Endothelial cell of umbilical vein (primary cell): ENCODE measurements around the gene CTBP1.

Experiments
- CTCF ChIP-seq, 2 donors: IDR thresholded peaks; 1 replicate in 1 of 2; 2 replicates in 1 of 2; pipeline ENCODE4 v1.5.1; 2011; ENCODE audit warnings: low read length in 2 of 2, mild to moderate bottlenecking in 2 of 2, moderate library complexity in 2 of 2, control low read depth in 1 of 2, inconsistent platforms in 1 of 2, low read depth in 1 of 2; ENCODE audit not compliant: insufficient read depth in 1 of 2; ENCODE audit errors: extremely low read depth in 1 of 2
- EZH2 ChIP-seq: IDR thresholded peaks from 2 replicates; pipeline ENCODE4 v1.6.1; 2012; ENCODE audit warnings: borderline replicate concordance, low read depth, mild to moderate bottlenecking, moderate library complexity, low read length, inconsistent platforms; ENCODE audit not compliant: severe bottlenecking
- MAX ChIP-seq: IDR thresholded peaks from 2 replicates; pipeline ENCODE4 v1.6.1; 2011; ENCODE audit not compliant: insufficient read depth, insufficient read length
- MYC ChIP-seq: IDR thresholded peaks from one replicate; pipeline ENCODE4 v1.6.1; 2011; ENCODE audit warnings: mild to moderate bottlenecking, low read depth, low read length
- POLR2A ChIP-seq: IDR thresholded peaks from 2 replicates; pipeline ENCODE4 v1.6.1; 2012; ENCODE audit warnings: low read depth, mild to moderate bottlenecking, control low read depth, low read length

GRCh38 chr4:1294424-1294823 is 45.5 kb upstream of the CTBP1 start:
- TF ChIP-seq EZH2 (no peak), CTCF (IDR thresholded peaks at IDR 0.05; ENCODE audit: extremely low read depth in 1 of 2, insufficient read depth in 1 of 2, low read depth in 1 of 2, low read length in 2 of 2) (no peak), MYC (no peak), MAX (no peak), POLR2A (no peak)
